ENCODE results near the gene HDGF. TPM values are rescaled to one million over a fixed set of nuclear protein-coding genes. Genes with fewer than 3 reads are reported as not detected.

HDGF gene
- total and polyA plus RNA-seq, 9 of the 15 experiments (the other 6 are each of a cell fraction or from before 2014, with no cell fraction given), result 38.8 to 601 (median 400) TPM

DNA sequence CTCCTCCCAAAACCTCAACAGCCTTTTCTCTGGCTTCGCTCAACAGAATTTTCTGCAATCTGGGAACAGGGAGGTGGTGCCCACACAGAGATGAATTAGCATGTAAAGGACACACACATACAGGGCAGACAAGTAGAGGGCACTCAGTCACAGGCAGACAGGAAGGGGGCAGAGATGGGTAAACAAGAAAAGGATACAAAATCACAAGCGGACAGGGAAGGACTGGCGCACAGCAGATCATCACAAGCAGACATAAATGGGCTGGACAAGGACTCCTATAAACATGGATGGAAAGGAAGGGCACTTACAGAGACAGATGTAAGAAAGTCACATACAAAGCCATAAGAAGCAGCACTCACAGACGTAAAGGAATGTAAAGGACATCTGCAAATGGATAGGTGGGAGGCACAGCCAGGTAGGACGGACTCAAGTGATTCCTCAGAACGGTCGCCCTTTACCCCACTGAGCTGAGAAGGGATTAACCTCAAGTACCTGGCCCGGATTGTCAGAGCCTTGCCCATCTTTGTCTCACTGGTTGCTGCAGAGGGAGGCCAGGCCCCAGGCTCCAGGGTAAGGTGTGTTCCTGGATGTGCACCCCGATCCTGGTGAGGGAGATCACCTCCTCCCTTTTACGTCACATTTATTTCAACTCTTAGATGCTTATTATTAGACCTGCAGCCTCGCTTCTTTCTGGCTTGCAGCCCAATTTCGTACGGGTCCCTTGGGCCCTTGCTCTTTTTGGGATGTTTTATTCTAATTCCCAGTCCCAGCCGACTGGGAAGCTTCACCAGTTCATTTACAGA is 15.0 kb upstream of the HDGF start (continued):
- TF ChIP-seq, protein P1, sequence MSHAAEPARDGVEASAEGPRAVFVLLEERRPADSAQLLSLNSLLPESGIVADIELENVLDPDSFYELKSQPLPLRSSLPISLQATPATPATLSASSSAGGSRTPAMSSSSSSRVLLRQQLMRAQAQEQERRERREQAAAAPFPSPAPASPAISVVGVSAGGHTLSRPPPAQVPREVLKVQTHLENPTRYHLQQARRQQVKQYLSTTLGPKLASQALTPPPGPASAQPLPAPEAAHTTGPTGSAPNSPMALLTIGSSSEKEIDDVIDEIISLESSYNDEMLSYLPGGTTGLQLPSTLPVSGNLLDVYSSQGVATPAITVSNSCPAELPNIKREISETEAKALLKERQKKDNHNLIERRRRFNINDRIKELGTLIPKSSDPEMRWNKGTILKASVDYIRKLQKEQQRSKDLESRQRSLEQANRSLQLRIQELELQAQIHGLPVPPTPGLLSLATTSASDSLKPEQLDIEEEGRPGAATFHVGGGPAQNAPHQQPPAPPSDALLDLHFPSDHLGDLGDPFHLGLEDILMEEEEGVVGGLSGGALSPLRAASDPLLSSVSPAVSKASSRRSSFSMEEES (CRISPR knock-in tag; IDR thresholded peaks at IDR 0.05), result no peak
- peak; percentile 30 for TF ChIP-seq CHD1 (IDR thresholded peaks at IDR 0.05; ENCODE audit: low read length)
- peak; percentile 59 for TF ChIP-seq SAP30 (IDR thresholded peaks at IDR 0.05; ENCODE audit: borderline replicate concordance, insufficient read depth, low read depth, low read length, poor library complexity, severe bottlenecking)
- TF ChIP-seq ZNF134 (CRISPR knock-in tag; conservative IDR thresholded peaks at IDR 0.05), result no peak
- TF ChIP-seq HMG20A (CRISPR knock-in tag; conservative IDR thresholded peaks at IDR 0.05), result no peak
- TF ChIP-seq, protein P2, sequence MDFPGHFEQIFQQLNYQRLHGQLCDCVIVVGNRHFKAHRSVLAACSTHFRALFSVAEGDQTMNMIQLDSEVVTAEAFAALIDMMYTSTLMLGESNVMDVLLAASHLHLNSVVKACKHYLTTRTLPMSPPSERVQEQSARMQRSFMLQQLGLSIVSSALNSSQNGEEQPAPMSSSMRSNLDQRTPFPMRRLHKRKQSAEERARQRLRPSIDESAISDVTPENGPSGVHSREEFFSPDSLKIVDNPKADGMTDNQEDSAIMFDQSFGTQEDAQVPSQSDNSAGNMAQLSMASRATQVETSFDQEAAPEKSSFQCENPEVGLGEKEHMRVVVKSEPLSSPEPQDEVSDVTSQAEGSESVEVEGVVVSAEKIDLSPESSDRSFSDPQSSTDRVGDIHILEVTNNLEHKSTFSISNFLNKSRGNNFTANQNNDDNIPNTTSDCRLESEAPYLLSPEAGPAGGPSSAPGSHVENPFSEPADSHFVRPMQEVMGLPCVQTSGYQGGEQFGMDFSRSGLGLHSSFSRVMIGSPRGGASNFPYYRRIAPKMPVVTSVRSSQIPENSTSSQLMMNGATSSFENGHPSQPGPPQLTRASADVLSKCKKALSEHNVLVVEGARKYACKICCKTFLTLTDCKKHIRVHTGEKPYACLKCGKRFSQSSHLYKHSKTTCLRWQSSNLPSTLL (IDR thresholded peaks at IDR 0.05), result no peak
- TF ChIP-seq HSF4 (CRISPR knock-in tag; IDR thresholded peaks at IDR 0.05; ENCODE audit: borderline replicate concordance), result 0 out of 2 replicates have a peak, but pooled peaks have one; percentile 27
- no peak for TF ChIP-seq SUPT5H (IDR thresholded peaks at IDR 0.05)
- TF ChIP-seq HNRNPLL (IDR thresholded peaks at IDR 0.05; ENCODE audit: low read depth, low read length, poor library complexity, severe bottlenecking), result no peak
- TF ChIP-seq HDAC2 (IDR thresholded peaks at IDR 0.05), result peak; percentile 20; the same call in 1 of the 2 replicates
- TF ChIP-seq FOXM1 (IDR thresholded peaks at IDR 0.05; ENCODE audit: low read depth), result peak; percentile 60; the same call in 1 of the 2 replicates
- TF ChIP-seq FOXM1 (CRISPR knock-in tag; IDR thresholded peaks at IDR 0.05; ENCODE audit: low read depth), result no peak
- no peak for TF ChIP-seq BDP1 (IDR thresholded peaks at IDR 0.05; ENCODE audit: insufficient read depth, insufficient read length)
- no peak for TF ChIP-seq SMAD3 (CRISPR knock-in tag; conservative IDR thresholded peaks at IDR 0.05)
- no peak for TF ChIP-seq SMAD2 (IDR thresholded peaks at IDR 0.05; ENCODE audit: low read depth, low read length)
- 0 out of 2 replicates have a peak, but pooled peaks have one; percentile 30 for TF ChIP-seq NCOA1 (IDR thresholded peaks at IDR 0.05; ENCODE audit: low read depth)
- TF ChIP-seq ILK (tag; IDR thresholded peaks at IDR 0.05; ENCODE audit: borderline replicate concordance, low read depth), result no peak
- TF ChIP-seq PML (IDR thresholded peaks at IDR 0.05; ENCODE audit: low read length), result peak; percentile 0; the same call in 1 of the 2 replicates
- TF ChIP-seq CTBP1 (IDR thresholded peaks at IDR 0.05; ENCODE audit: borderline replicate concordance), result no peak
- no peak for TF ChIP-seq ZNF41 (CRISPR knock-in tag; conservative IDR thresholded peaks at IDR 0.05)
- peak in 1 of 2 experiments; percentile 3; a peak in 1 of 4 replicates for TF ChIP-seq NONO (IDR thresholded peaks at IDR 0.05; ENCODE audit: low read depth in 2 of 2, low read length in 1 of 2)
- no peak for TF ChIP-seq ZNF232 (CRISPR knock-in tag; IDR thresholded peaks at IDR 0.05)
- no peak for TF ChIP-seq FOXO4 (CRISPR knock-in tag; IDR thresholded peaks at IDR 0.05)
- TF ChIP-seq MIER1 (IDR thresholded peaks at IDR 0.05; ENCODE audit: low read depth), result 0 out of 2 replicates have a peak, but pooled peaks have one; percentile 20

Measured in K562 (cell line).